ENCODE measurements around the gene GJC1.

GJC1 gene

DNA sequence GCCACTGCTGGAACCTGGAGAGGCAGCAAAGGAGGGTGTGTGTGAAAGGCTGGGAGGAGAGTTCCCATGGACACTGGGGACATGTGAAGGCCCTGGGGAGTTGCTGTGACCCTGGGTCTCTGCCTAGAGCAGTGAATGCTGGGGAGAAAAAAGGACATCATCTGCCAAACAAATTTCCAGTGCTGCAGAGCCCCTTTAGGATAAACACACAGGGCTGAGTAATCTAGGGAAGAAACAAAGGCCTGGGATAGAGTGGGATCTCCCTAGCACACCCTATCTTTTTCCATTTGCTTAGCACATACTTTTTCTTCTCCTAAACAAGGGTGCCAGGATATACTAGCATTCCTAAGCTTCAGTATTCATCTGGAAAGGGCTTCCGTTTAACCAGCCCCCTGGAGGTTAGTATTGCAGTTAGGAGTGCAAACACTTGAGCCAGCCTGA is 14.3 kb upstream of the GJC1 start:
- DNase-seq (ENCODE audit: extremely low read depth, low read depth): no peak
- TF ChIP-seq, protein P1, sequence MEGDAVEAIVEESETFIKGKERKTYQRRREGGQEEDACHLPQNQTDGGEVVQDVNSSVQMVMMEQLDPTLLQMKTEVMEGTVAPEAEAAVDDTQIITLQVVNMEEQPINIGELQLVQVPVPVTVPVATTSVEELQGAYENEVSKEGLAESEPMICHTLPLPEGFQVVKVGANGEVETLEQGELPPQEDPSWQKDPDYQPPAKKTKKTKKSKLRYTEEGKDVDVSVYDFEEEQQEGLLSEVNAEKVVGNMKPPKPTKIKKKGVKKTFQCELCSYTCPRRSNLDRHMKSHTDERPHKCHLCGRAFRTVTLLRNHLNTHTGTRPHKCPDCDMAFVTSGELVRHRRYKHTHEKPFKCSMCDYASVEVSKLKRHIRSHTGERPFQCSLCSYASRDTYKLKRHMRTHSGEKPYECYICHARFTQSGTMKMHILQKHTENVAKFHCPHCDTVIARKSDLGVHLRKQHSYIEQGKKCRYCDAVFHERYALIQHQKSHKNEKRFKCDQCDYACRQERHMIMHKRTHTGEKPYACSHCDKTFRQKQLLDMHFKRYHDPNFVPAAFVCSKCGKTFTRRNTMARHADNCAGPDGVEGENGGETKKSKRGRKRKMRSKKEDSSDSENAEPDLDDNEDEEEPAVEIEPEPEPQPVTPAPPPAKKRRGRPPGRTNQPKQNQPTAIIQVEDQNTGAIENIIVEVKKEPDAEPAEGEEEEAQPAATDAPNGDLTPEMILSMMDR (IDR thresholded peaks at IDR 0.05; ENCODE audit: low read depth, low read length): no peak

DNA sequence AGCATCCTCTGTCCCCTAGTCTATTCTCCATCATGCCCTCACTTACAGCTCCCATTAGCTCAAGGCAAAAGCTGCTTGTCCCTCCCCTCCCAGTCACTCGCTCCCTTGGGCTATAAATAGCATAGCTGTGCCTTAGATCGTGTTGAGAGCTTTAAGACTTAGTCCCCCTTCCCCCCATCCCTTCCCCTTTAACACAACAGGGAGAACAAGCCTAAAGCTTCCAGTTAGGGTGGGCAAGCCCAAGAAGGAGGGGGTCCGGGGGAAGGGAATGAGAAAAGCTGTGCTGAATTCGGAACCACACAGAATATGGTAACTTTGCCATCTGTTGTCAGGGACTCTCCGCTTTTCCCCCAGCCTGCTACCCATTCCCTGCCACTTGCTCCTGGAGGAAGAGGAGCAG is 12.7 kb upstream of the GJC1 start:
- TF ChIP-seq, protein P1 (IDR thresholded peaks at IDR 0.05; ENCODE audit: low read depth, low read length): no peak

DNA sequence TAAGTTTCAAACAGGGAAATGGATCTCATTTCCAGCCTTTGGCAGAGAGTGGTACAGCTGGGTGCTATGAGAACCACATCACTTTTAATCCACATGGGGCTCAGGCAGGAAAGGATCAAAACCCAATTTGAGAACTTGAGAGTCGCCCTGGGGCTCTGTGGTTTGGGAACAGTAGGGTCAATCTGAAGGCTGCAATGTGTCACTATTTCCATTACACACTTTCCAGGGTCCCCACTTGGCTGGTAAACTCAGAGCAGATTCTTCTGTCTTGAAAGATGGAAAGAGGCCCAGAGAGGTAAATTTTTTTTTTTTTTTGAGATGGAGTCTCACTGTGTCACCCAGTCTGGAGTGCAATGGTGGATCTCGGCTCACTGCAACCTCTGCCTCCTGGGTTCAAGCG is 10.8 kb upstream of the GJC1 start:
- TF ChIP-seq, protein P1 (IDR thresholded peaks at IDR 0.05; ENCODE audit: low read depth, low read length): no peak

More for the DNA sequence above, 12.7 kb upstream of the GJC1 start:
- no peak for DNase-seq (ENCODE audit: extremely low read depth, low read depth)

DNA sequence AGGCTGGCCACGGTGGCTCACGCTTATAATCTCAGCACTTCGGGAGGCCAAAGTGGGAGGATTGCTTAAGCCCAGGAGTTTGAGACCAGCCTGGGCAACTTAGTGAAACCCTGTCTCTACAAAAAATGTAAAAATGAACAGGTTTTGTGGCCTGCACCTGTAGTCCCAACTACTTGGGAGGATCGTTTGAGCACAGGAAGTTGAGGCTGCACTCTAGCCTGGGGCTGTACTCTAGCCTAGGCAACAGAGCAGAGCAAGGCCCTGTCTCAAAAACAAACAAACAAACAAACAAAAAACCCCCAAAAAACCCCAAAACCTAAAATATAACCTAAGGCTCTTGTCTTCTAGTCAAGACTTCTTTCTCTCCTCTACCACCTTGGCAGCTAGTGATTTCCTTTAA is 10.2 kb upstream of the GJC1 start:
- TF ChIP-seq, protein P1 (IDR thresholded peaks at IDR 0.05; ENCODE audit: low read depth, low read length): no peak
- DNase-seq (ENCODE audit: extremely low read depth, low read depth): no peak

More for the DNA sequence above, 10.8 kb upstream of the GJC1 start:
- no peak for DNase-seq (ENCODE audit: extremely low read depth, low read depth)

DNA sequence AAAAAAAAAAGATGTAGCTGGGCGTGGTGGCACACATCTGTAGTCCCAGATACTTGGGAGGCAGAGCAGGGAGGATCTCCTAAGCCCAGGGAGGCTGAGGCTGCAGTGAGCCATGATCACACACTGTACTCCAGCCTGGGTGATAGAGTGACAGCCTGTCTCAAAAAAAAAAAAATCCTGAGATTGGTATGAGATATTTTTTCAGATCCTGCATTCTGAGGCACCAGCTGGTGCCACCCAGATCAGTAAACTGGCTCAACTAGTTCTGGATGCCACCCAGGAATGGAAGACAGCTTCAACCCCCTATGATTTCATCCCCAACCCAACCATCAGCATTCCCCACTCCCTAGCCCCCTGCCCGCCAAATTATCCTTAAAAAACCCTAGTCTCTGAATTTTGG is 7.1 kb upstream of the GJC1 start:
- DNase-seq (ENCODE audit: extremely low read depth, low read depth): no peak
- TF ChIP-seq, protein P1 (IDR thresholded peaks at IDR 0.05; ENCODE audit: low read depth, low read length): no peak

DNA sequence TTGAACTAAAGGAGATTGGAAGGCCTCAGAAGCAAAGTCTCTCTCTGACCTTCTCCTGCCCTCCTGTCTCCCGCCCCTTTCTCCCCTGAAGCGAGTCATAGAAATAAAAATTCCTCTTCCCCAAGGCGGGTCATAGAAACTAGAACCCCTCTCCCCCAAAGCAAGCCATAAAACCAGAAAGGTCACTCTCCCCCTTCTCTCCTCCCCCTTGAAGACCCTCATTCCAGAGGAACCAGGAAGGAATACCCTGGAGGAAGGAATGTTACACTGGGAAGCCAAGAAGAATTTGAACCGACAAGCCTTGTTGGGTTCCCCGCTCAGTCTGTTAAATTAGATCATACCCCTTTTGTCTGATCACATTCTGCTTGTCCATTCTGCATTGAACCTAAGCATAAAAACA is 2.7 kb upstream of the GJC1 start:
- no peak for DNase-seq (ENCODE audit: extremely low read depth, low read depth)
- TF ChIP-seq, protein P1 (IDR thresholded peaks at IDR 0.05; ENCODE audit: low read depth, low read length): no peak

DNA sequence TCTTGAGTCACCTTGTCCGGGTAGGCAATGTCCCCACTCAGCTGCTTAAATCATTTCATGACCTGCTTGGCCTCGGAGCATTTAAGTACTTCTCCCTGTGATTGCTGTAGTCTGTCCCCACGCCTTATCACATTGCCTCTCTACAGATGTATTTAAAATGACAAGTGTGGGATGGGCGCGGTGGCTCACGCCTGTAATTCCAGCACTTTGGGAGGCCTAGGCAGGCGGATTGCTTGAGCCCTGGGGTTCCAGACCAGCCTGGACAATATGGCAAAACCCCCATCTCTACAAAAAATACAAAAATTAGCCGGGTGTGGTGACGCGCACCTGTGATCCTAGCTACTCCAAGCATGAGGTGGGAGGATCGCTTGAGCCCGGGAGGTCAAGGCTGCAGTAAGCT is 1.3 kb upstream of the GJC1 start:
- TF ChIP-seq, protein P1 (IDR thresholded peaks at IDR 0.05; ENCODE audit: low read depth, low read length): no peak
- DNase-seq (ENCODE audit: extremely low read depth, low read depth): no peak

Data from AG09319 (cell line).